ENCODE measurements around the gene ZBTB7A. TPM values are rescaled to one million over a fixed set of nuclear protein-coding genes. Genes with fewer than 3 reads are reported as not detected.

Gene ZBTB7A
- total RNA-seq, 1 donor from 2014 or later = 15.7 TPM

DNA sequence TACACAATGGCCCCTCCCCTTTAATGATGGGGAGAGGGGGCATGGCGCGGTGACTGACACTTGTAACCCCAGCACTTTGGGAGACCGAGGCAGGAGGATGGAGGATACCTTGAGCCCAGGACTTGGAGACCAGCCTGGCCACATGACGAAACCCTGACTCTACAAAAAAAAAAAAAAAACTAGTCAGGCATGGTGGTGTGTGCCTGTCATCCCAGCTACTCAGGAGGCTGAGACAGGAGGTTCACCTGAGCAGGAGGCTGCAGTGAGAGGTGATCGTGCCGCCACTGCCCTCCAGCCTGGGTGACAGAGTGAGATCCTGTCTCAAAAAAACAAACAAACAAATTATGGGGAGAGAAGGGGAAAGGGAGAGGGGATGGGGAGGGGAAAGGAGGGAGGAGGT, 13.8 kb upstream of the ZBTB7A start:
- TF ChIP-seq CTCF (conservative IDR thresholded peaks at IDR 0.05) = no peak
- H3K27me3 Mint-ChIP-seq (ENCODE audit: low read depth) = peaks cover 2% of the 10 kb centered on the region
- H3K36me3 Mint-ChIP-seq (ENCODE audit: low read depth) = no peaks in the 10 kb centered on the region
- H3K27ac Mint-ChIP-seq (ENCODE audit: unreplicated experiment) = no peak overlapping the region
- no peak for DNase-seq (ENCODE audit: low read depth, low spot score)
- no peaks in the 10 kb centered on the region for H3K4me1 Mint-ChIP-seq
- no peaks in the 10 kb centered on the region for H3K9me3 Mint-ChIP-seq
- no peak overlapping the region for H3K4me3 Mint-ChIP-seq

- no peaks in the 10 kb centered on the region for H3K4me1 Mint-ChIP-seq
- TF ChIP-seq CTCF (conservative IDR thresholded peaks at IDR 0.05) = no peak
- H3K27me3 Mint-ChIP-seq (ENCODE audit: low read depth) = peaks cover 2% of the 10 kb centered on the region
- H3K9me3 Mint-ChIP-seq = no peaks in the 10 kb centered on the region
- no peaks in the 10 kb centered on the region for H3K36me3 Mint-ChIP-seq (ENCODE audit: low read depth)
- no peak overlapping the region for H3K27ac Mint-ChIP-seq (ENCODE audit: unreplicated experiment)
- no peak for DNase-seq (ENCODE audit: low read depth, low spot score)
- H3K4me3 Mint-ChIP-seq = no peak overlapping the region
Measured at GRCh38 chr19:4077800-4078684, 11.3 kb upstream of the ZBTB7A start.

DNA sequence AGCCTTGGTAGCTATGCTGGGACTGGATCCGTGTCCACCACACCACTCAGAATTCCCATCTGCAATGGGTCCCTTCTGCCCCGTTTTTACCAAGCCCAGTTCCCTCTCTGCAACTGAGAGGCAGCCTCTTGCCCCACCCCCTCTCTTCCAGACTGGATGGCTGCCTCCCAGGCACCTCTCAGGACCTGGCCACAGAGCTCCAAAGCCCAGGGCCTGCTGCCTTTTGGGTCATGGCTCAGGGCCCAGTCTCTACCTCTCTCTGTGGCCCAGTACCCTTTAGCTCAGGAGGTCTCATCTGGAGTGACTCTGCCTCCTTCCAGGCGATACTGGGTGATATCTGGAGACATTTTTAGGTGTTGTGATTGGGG, 10.3 kb upstream of the ZBTB7A start:
- Mint-ChIP-seq H3K27me3 (ENCODE audit: low read depth) (peaks cover 2% of the 10 kb centered on the region), H3K9me3 (no peaks in the 10 kb centered on the region), H3K4me3 (no peak overlapping the region), H3K27ac (ENCODE audit: unreplicated experiment) (no peak overlapping the region), H3K36me3 (ENCODE audit: low read depth) (no peaks in the 10 kb centered on the region), H3K4me1 (no peaks in the 10 kb centered on the region)
- TF ChIP-seq CTCF (conservative IDR thresholded peaks at IDR 0.05) = no peak
- DNase-seq (ENCODE audit: low read depth, low spot score) = no peak

DNA sequence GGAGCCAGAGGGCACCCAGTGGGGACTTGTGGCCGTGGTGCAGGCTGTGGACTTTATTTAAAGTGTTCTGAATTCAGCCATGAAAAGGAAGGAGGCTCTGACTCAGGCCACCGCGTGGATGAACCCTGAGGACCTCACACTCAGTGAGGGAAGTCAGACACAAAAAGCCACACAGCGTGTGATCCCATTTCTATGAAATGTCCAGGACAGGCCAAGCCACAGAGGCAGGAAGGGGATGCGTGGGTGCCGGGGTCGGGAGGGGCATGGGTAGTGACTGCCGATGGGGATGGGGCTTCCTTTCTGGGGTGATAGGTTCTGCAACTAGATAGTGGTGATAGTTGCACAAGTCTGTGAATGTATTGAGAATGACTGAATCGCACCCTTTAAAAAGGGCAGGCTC, 8.7 kb upstream of the ZBTB7A start:
- Mint-ChIP-seq H3K27me3 (ENCODE audit: low read depth) (peaks cover 2% of the 10 kb centered on the region), H3K27ac (ENCODE audit: unreplicated experiment) (no peak overlapping the region), H3K4me3 (no peak overlapping the region), H3K4me1 (no peaks in the 10 kb centered on the region), H3K36me3 (ENCODE audit: low read depth) (no peaks in the 10 kb centered on the region), H3K9me3 (no peaks in the 10 kb centered on the region)
- TF ChIP-seq CTCF (conservative IDR thresholded peaks at IDR 0.05) = no peak
- no peak for DNase-seq (ENCODE audit: low read depth, low spot score)

GRCh38 chr19:4071610-4072009, 4.9 kb upstream of the ZBTB7A start:
- H3K4me1 Mint-ChIP-seq = peaks cover 11% of the 10 kb centered on the region
- no peak for DNase-seq (ENCODE audit: low read depth, low spot score)
- no peak for TF ChIP-seq CTCF (conservative IDR thresholded peaks at IDR 0.05)
- no peaks in the 10 kb centered on the region for H3K9me3 Mint-ChIP-seq
- no peaks in the 10 kb centered on the region for H3K36me3 Mint-ChIP-seq (ENCODE audit: low read depth)
- peaks cover 26% of the 10 kb centered on the region for H3K27me3 Mint-ChIP-seq (ENCODE audit: low read depth)
- no peak overlapping the region for H3K27ac Mint-ChIP-seq (ENCODE audit: unreplicated experiment)
- H3K4me3 Mint-ChIP-seq = no peak overlapping the region

Measured in neural crest cell (in vitro differentiated cells).